Activated CD8-positive, alpha-beta memory T cell treated with anti-CD3 and anti-CD28 coated beads, Interleukin-2, amount 50 U/mL, for 48 hours (primary cell): ENCODE measurements around the gene CST9.
"Not testable (repeated sequence)": the region's sequence is repeated elsewhere in the genome, so short reads cannot be mapped to it uniquely, and the experiment has no call there.

Source experiments
- DNase-seq: peaks from one replicate; pipeline ENCODE4 v3.0.0-alpha.2; 2020

Gene CST9

DNA sequence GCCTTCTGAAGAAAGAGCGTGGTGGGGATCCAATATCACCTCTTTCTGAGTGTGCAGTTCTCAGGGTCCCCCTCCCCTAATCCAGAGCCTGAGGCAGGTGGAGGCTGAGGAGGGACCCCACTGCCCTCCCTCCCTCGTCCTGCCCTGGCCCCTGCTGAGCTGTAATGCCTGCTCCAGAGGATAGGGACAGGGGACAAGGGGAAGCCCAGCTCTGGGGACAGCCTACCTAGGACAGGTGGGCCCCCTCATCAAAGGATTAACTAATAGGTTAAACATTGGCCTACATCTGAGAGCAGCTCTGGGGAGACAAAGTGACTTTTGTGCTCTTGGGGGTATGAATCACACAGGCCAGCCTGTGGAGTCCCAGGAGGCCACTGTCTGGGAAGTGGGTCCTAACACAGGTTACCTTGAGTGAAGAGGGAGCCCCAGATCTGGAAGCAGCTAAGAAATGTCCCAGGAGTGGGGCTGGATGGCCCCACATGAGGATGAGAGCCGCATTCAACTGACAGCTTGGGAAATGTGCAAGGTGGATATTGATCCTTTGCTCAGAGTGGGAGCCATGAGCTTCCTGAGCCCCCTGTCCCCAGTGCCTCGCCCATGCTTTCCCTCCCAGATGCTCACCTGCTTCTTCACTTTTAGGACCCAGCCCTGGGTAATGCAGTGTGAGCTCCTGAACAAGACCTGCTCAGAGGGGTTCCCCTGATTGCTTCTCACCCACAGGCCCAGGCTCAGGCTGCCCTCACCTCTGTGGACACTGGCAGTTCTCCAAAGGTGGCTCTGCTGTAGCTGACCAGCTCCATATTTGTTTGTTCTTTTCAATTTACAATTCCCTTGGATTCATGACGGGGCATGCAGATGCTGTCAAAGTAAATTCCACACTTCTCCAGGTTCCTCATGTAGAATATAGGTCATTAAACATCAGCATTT is 19.6 kb downstream of the CST9 start:
- no peak for DNase-seq

DNA sequence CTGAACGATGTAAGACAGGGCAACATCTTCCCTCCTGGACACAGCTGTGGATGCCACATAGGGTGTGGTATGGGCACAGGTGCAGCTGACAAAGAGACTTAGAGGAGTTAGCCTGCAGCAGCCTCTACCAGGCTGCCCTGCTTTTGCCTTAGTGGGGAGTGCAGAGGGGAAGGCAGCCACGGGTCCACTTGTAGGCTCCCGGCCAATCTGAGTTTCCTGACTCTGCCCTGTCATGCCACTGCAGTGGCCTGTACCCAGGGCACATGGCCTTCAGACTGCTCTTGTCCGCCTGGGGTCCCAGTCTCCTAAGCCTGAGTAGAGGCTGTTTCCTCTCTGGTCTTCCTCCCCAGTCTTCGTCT is 20.3 kb downstream of the CST9 start:
- no peak for DNase-seq

DNA sequence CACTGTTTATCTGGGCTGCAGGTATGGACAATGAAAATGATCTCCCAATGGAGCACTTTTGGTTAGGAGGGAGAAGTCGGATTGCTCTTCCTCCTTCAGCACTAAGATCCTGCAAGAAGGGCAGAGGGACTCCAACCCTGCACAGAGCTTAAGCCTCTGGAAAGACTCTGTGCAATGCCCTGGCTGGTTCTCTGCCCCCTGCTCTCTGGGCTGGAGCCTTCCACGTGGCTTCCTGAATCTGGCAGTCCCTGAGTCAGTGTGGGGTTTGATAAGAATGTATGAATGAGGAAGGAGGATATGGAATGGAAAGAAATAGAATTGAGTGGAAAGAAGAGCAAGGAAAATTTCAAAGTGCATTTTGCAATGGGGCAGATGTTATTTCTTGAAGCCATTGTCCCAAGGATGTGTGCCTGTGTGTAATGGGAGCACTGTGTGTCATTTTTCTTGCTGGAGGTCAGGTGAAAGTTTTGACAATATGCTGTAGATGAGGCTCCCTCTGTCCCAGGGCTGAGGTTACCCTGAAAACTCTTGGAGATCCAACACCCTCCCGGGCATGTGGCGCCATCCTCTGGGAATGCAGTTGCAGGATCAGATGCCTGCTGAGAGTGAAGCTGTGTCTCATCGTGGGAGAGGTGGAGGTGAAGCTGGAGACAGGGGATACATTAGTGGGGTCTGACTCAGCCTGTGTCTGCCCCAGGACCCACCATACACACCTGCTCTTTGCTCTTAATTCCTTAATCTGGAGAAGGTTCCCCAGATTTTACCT is 21.1 kb downstream of the CST9 start:
- DNase-seq: no peak

DNA sequence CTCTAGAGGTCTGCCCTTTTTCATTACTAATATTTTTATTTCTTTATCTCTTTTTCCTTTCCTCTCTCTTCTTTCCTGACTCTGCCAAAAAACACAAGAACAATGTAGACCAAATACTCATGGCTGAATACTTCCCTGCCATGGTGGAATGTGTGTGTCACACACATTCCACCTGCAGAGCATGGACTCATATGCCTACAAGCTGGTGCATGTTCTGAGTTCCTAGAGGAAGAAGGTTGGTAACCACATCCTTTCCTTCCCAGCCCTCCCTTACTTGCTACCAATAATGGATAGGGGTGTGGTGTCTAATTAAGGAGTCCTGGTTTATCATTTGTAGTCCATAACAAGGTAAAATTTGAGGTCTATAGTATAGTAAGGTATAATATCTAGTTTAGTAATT is 22.2 kb downstream of the CST9 start:
- no peak for DNase-seq

DNA sequence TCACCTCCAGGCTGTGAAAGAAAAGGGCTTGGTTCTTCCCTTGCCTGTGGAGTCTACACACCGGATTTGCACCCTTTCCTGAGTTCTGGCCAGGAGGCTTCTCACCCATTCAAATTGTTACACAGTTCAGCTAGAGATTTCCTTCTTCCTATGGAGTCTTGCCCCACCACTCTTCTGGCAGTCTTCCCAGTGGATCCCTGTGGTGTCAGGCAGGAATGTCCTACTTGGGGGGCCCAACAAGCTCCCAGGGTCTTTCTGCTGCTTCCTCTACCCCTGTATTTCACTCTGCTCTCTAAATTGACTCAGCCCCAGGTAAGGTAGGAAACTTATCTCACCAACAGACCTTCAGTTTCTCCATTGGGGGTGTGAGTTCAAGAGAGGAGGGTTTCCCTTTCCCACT is 23.4 kb downstream of the CST9 start:
- no peak for DNase-seq

DNA sequence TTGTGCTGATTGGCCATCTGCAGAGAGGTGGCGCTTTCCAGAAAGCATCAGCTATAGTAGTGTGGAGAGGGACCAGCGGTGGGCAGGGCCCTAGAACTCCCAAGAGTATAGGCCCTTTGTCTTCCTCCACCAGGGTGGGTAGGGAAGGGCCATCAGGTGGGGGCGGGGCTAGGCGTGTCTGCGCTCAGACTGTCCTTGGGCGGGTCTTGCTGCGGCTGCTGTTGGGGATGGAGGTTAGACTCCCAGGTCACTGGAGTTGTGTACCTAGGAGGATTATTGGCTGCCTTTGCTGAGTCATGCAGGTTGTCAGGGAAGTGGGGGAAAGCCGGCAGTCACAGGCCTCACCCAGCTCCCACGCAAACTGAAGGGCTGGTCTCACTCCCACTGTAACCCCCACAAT is 23.9 kb downstream of the CST9 start:
- DNase-seq: not testable (repeated sequence)

DNA sequence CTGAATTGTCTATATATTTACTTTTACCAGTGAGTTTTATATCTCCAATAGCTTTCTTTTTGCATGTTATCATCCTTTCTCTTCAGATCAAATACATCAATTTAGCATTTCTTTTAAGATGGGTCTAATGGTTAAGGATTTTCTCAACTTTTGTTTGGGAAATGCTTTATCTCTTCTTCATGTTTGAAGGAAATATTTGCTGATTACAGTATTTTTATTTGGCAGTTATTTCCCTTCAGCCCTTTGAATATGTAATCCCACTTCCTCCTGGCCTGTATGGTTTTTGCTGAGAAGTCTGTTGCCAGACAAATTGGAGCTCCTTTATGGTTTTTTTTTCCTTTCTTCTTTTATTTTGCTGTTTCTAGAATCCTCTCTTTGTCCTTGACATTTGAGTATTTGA is 30.7 kb downstream of the CST9 start:
- DNase-seq: no peak

DNA sequence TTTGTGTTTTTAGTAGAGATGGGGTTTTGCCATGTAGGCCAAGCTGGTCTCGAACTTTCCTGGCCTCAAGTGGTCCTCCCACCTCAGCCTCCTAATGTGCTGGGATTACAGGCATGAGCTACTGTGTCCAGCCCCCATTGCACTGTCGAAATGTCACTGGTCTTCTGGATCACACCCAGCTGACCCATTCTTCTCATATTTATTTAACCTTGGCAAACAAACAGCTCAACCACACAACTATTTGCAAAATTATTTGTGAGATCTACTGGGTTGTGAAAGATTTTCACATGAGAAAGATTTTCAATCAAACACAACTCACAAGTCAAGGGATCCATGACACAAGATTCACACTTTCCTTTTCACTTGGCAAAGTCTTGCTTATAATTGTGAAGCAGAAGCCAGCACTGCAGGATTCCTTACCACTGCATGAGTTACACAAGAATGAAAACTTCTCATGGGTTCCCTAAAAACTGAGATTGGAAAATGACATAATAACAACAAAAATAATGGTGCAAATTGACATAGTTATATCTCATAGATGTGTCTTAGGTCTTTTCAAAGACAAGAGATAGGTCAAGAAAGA is 35.4 kb downstream of the CST9 start:
- DNase-seq: no peak

DNA sequence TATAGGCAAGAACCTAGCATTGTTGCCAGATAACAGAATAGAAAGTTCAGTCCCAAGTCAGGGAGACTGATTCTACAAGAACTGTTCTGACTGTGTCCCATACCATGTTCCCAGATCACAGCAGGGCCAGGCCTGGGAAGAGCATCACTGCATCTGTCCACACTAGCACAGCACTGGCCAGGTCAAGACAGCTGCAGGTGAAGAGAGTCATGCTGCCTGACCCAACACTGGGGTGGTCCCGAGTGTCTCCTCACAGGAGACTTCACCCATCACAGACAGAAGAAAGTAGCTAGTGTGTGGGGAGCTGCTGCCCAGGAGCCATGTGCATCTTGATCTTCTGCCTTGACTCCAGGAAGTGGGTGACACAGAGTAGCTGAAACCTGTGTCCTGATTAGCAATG is 36.1 kb downstream of the CST9 start:
- no peak for DNase-seq

DNA sequence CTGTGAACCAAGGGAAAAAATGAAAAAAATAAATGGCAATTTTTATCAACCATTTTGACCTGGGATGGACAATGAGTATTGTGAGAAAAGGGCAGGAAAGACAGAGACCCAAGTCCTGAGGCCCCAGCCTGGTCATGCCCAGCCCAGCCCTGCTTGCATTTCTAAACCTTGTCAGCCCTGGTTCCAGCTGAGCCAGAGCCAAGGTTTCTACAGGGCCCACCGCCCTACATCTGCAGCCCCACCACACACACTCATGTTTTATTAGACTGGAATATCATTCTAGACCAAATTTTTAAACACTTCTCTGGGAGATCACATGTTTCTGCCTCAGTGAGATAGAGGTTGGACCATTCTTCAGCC is 36.8 kb downstream of the CST9 start:
- no peak for DNase-seq

DNA sequence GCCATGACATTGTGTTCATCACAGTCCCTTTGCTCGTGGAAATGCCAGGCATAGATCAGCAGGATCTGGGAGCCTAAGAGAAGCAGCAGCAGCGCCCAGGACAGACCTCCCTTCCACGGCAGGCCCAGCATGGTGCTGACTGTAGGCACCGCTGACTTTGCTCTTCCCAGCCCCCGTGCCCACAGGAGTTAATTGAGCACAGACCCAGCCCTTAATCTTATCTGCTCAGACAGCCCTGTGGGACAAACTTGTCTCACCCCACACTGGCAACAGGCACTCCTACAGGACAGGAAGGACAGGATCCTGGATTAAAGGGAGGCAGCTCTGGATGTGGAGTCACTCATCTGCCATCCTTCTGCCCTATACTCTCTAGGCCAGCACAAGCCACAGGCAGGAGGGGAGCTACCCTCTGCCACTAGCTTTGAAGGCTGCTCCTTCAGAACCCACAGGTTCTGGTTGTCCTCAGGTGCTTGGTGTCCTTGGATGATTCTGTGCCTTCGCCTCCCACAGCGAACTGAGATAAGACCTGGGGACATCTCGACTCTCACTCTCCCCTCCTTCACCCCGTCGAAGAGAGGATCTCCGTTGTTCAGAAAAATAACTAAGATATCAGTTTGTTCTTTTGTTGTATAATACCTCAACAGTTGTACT is 37.3 kb downstream of the CST9 start, which contains the start of gene CST9L:
Gene CST9L (minus strand): TSS at position 165 of the 651 bp plus-strand sequence. CDS start 34 bp downstream, at position 131.
- DNase-seq: no peak

DNA sequence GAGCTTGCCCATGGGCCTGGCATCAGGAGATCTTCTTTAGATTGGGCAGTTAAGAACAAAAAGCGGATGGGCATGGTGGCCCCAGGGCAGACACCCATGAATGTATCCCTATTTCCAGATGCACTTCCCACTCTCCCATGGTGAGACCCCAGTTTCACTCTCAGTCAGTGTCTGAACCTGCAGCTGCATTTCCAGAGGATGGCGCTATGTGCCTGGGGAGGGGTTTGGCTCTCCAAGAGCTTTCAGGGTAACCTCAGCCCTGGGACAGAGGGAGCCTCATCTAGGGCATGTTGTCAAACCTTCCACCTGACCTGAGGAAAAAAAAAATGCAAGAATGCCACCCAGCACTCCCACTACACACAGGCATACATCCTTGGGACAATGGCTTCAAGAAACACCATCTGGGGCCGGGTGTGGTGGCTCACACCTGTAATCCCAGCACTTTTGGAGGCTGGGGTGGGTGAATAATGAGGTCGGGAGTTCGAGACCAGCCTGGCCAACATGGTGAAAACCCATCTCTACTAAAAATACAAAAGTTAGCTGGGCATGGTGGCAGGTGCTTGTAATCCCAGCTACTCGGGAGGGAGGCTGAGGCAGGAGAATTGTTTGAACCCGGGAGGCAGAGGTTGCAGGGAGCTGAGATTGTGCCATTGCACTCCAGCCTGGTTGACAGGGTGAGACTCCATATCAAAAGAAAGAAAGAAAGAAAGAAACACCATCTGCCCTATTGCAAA is 39.4 kb downstream of the CST9 start:
- no peak for DNase-seq

DNA sequence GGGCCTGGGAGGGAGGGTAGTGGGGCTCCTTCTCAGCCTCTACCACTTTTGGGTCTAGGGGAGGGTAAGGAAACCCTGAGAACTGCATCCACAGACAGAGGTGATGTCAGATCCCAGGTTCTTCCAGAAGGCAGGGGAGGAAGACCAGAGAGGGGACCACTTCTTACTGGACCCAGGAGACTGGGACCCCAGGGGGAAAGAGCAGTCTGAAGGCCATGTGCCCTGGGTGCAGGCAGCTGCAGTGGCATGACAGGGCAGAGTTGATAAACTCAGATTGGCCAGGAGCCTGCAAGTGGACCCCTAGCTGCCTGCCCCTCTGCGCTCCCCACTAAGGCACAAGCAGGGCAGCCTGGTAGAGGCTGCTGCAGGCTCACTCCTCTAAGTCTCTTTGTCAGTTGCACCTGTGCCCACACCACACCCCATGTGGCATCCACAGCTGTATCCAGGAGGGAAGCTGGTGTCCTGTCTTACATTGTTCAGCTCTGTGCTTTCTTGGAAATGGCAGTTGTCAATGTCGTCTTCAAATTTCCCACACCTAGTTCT is 40.1 kb downstream of the CST9 start:
- no peak for DNase-seq

DNA sequence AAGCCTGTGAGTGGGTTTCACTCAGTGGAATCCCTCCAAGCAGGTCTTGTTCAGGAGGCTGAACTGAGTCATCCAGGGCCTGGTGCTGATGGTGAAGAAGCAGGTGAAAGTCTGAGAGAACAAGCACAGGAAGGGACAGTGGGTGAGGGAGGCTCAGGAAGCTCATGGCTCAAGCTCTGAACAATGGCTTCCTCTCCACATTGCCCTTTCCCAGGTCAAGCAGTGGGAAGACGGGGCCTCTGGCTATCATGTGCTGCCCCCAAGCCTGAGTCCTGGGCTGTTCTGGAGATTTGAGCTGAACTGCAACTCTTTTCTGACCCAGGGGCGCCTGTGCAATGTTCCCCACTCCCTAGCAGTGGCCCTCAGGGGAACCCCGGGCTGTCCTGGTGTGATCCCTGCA is 40.8 kb downstream of the CST9 start:
- DNase-seq: no peak

DNA sequence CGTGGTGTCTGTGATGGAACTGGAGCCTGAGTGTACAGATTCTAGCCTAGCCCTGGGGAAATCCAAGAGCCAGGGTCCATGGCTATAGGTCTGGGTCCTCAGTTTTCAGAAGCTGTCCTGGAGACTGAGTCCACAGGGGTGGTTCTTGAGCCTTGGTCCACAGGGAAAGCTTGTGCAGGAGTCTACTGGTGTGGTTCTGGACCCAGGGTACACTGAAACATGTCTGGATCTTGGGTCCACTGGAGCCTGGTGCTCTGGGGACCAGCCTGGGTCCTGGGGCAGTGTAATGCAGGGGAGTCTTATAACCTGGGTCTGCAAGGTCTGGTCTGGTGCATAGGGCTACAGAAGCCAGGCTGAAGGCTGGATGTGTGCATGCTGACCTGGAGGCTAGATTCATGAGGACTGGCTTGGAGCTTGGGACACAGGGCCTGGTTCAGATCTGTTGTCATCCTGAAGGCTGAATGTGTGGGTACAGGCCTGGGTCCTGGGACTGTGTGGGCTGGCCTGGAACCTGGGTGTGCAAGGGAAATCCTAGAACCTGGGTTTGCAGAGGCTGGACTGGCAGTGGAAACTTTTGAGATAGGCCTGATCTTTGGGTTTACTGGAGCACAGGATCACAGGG is 42.9 kb downstream of the CST9 start:
- no peak for DNase-seq

DNA sequence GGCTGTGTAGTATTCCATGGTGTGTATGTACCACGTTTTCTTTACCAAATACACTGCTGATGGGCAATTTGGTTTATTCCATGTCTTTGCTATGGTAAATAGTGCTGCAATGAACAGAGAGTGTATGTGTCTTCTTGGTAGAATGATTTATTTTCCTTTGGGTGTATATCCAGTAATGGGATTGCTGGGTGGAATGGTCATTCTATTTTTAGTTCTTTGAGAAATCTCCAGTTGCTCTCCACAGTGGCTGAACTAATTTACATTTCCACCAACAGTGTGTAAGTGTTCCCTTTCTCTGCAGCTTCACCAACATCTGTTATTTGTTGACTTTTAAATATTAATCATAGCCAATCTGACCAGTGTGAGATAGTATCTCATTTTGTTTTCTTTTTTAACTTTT is 51.3 kb downstream of the CST9 start:
- no peak for DNase-seq
